ENCODE results near the gene MEG3. TPM values are rescaled to one million over a fixed set of nuclear protein-coding genes. Genes with fewer than 3 reads are reported as not detected.

Gene MEG3
- total RNA-seq, 1 experiment from 2014 or later, result 338 TPM

GRCh38 chr14:100883789-100884101 lies 57.8 kb downstream of the MEG3 start:
- no peak overlapping the region for H3K4me3 Mint-ChIP-seq
- H3K36me3 Mint-ChIP-seq, result peaks cover 48% of the 10 kb centered on the region
- peaks cover 23% of the 10 kb centered on the region for H3K9me3 Mint-ChIP-seq
- ATAC-seq, result no peak
- no peak for DNase-seq (ENCODE audit: low spot score)
- no peak for TF ChIP-seq CDX4 (CRISPR knock-in tag; IDR thresholded peaks at IDR 0.05; ENCODE audit: borderline replicate concordance)
- TF ChIP-seq ESRRA (CRISPR knock-in tag; IDR thresholded peaks at IDR 0.05; ENCODE audit: borderline replicate concordance), result no peak
- TF ChIP-seq SMAD4 (CRISPR knock-in tag; IDR thresholded peaks at IDR 0.05), result no peak
- TF ChIP-seq HMGA2 (CRISPR knock-in tag; IDR thresholded peaks at IDR 0.05), result no peak
- no peak for TF ChIP-seq MLX (CRISPR knock-in tag; IDR thresholded peaks at IDR 0.05)
- TF ChIP-seq RELA (CRISPR knock-in tag; IDR thresholded peaks at IDR 0.05; ENCODE audit: borderline replicate concordance), result no peak
- TF ChIP-seq ZNF423 (CRISPR knock-in tag; IDR thresholded peaks at IDR 0.05), result no peak
- no peak for TF ChIP-seq ELF4 (CRISPR knock-in tag; IDR thresholded peaks at IDR 0.05; ENCODE audit: low read depth)
- TF ChIP-seq ZNF425 (CRISPR knock-in tag; conservative IDR thresholded peaks at IDR 0.05), result no peak
- peaks cover 7% of the 10 kb centered on the region for H3K4me1 Mint-ChIP-seq
- no peak overlapping the region for H3K27ac Mint-ChIP-seq
- H3K27me3 Mint-ChIP-seq (ENCODE audit: low read depth), result no peaks in the 10 kb centered on the region
- ChIA-PET CTCF (no interaction called here), POLR2A (no interaction called here)

GRCh38 chr14:100884456-100884855 lies 58.5 kb downstream of the MEG3 start:
- H3K9me3 Mint-ChIP-seq, result peaks cover 23% of the 10 kb centered on the region
- no peak overlapping the region for H3K27ac Mint-ChIP-seq
- peaks cover 14% of the 10 kb centered on the region for H3K4me1 Mint-ChIP-seq
- ATAC-seq, result no peak
- peaks cover 56% of the 10 kb centered on the region for H3K36me3 Mint-ChIP-seq
- POLR2A ChIA-PET, result no interaction called here
- CTCF ChIA-PET, result interaction anchor here (1.7 kb wide), 1 partner anchor 18 kb away, joined by 4 read pairs; no protein-coding TSS in a partner anchor
- H3K27me3 Mint-ChIP-seq (ENCODE audit: low read depth), result no peaks in the 10 kb centered on the region
- DNase-seq (ENCODE audit: low spot score), result no peak
- TF ChIP-seq JUN (CRISPR knock-in tag; IDR thresholded peaks at IDR 0.05) (no peak), ESRRA (CRISPR knock-in tag; IDR thresholded peaks at IDR 0.05; ENCODE audit: borderline replicate concordance) (no peak), PREB (CRISPR knock-in tag; IDR thresholded peaks at IDR 0.05; ENCODE audit: borderline replicate concordance) (no peak), OVOL2 (CRISPR knock-in tag; IDR thresholded peaks at IDR 0.05; ENCODE audit: borderline replicate concordance) (no peak), NFYB (CRISPR knock-in tag; conservative IDR thresholded peaks at IDR 0.05; ENCODE audit: low read depth) (no peak), PRRX2 (CRISPR knock-in tag; IDR thresholded peaks at IDR 0.05) (no peak), ATF3 (CRISPR knock-in tag; conservative IDR thresholded peaks at IDR 0.05) (no peak), ATF1 (CRISPR knock-in tag; IDR thresholded peaks at IDR 0.05) (no peak), CREM (CRISPR knock-in tag; IDR thresholded peaks at IDR 0.05) (no peak), ZNF263 (CRISPR knock-in tag; IDR thresholded peaks at IDR 0.05; ENCODE audit: low read depth) (no peak), E2F4 (CRISPR knock-in tag; IDR thresholded peaks at IDR 0.05; ENCODE audit: borderline replicate concordance, low read depth) (no peak), TCF7 (CRISPR knock-in tag; IDR thresholded peaks at IDR 0.05; ENCODE audit: low read depth) (no peak), NFATC4 (CRISPR knock-in tag; IDR thresholded peaks at IDR 0.05) (no peak), TEAD1 (CRISPR knock-in tag; IDR thresholded peaks at IDR 0.05) (no peak), ZMAT4 (CRISPR knock-in tag; IDR thresholded peaks at IDR 0.05) (no peak)
- no peak overlapping the region for H3K4me3 Mint-ChIP-seq
